Fibroblast of lung (primary cell): ENCODE measurements around the gene DOCK4. TPM values are rescaled to one million over a fixed set of nuclear protein-coding genes. Genes with fewer than 3 reads are reported as not detected.

Source experiments
- DNase-seq, 2 donors: peaks; one replicate each; pipeline versions ENCODE4 v3.0.0 to v3.0.0-alpha.2; 2010; ENCODE audit warnings: low read depth in 2 of 2
- H2AFZ ChIP-seq: 2 replicates; pipeline ENCODE4 v1.5.1; 2012; ENCODE audit warnings: low read length, control low read depth, inconsistent platforms
- H3K27ac ChIP-seq: 2 replicates; pipeline ENCODE4 v1.5.1; 2011; ENCODE audit warnings: low read length, control low read depth; ENCODE audit not compliant: insufficient read depth
- H3K27me3 ChIP-seq: 2 replicates; pipeline ENCODE4 v1.5.1; 2011; ENCODE audit warnings: mild to moderate bottlenecking, low read length; ENCODE audit not compliant: control insufficient read depth, insufficient read depth
- H3K36me3 ChIP-seq: 2 replicates; pipeline ENCODE4 v1.5.1; 2011; ENCODE audit warnings: low read length; ENCODE audit not compliant: control insufficient read depth, insufficient read depth
- H3K4me1 ChIP-seq: 2 replicates; pipeline ENCODE4 v1.5.1; 2011; ENCODE audit warnings: low read length; ENCODE audit not compliant: control insufficient read depth, insufficient read depth; ENCODE audit errors: extremely low read depth
- H3K4me2 ChIP-seq: 2 replicates; pipeline ENCODE4 v1.5.1; 2011; ENCODE audit warnings: low read length, control low read depth; ENCODE audit not compliant: insufficient read depth; ENCODE audit errors: extremely low read depth
- H3K4me3 ChIP-seq, 4 experiments: fragments of 200-600 bp in 1 of 4; sonication (generic) in 1 of 4; replicated peaks in 1 of 4; 2 replicates each; pipeline ENCODE4 v1.5.1; 2011 to 2016; ENCODE audit warnings: low read length in 4 of 4, low read depth in 3 of 4, mild to moderate bottlenecking in 3 of 4, control low read depth in 2 of 4, inconsistent platforms in 1 of 4, mixed read lengths in 1 of 4; ENCODE audit not compliant: insufficient read depth in 1 of 4; ENCODE audit errors: control extremely low read depth in 1 of 4
- H3K79me2 ChIP-seq: 2 replicates; pipeline ENCODE4 v1.5.1; 2012; ENCODE audit warnings: mild to moderate bottlenecking, low read length, inconsistent platforms; ENCODE audit not compliant: control insufficient read depth, insufficient read depth
- H3K9ac ChIP-seq: 2 replicates; pipeline ENCODE4 v1.5.1; 2011; ENCODE audit warnings: mild to moderate bottlenecking, low read length, control low read depth; ENCODE audit not compliant: insufficient read depth
- H3K9me3 ChIP-seq: 2 replicates; pipeline ENCODE4 v1.5.1; 2012; ENCODE audit warnings: low read depth, low read length; ENCODE audit not compliant: control insufficient read depth, insufficient read depth
- H4K20me1 ChIP-seq: 2 replicates; pipeline ENCODE4 v1.5.1; 2011; ENCODE audit warnings: low read length; ENCODE audit not compliant: control insufficient read depth, insufficient read depth; ENCODE audit errors: extremely low read depth
- EZH2 ChIP-seq: IDR thresholded peaks from 2 replicates; pipeline ENCODE4 v1.5.1; 2012; ENCODE audit warnings: low read length, control low read depth, mild to moderate bottlenecking; ENCODE audit errors: missing control alignments
- polyA plus RNA-seq, 2 donors: library from polyadenylated mRNA; depleted of rRNA in 1 of 2; stranded (reverse) in 1 of 2; unstranded in 1 of 2; fragments of >200 nt; gene quantifications; 2 replicates each; pipeline ENCODE4 v1.2.1, GENCODE V29; 2011 to 2012; ENCODE audit warnings: missing spikeins in 1 of 2
- total RNA-seq: library from RNA; depleted of rRNA; stranded (reverse); fragments of >200 nt; gene quantifications from 2 replicates; pipeline ENCODE4 v1.2.1, GENCODE V29; 2014
- TF ChIP-seq, protein P1 (sequence below), 2 donors: IDR thresholded peaks in 1 of 2; conservative IDR thresholded peaks in 1 of 2; 1 replicate in 1 of 2; 2 replicates in 1 of 2; pipeline ENCODE4 v1.5.1; 2011 to 2012; ENCODE audit warnings: low read length in 2 of 2, control low read depth in 1 of 2, inconsistent platforms in 1 of 2, low read depth in 1 of 2, mild to moderate bottlenecking in 1 of 2

Gene DOCK4
- total and polyA plus RNA-seq, 2 donors (not counting 1 experiment from before 2014, with no cell fraction given) = 20.8 to 39.3 TPM

DNA sequence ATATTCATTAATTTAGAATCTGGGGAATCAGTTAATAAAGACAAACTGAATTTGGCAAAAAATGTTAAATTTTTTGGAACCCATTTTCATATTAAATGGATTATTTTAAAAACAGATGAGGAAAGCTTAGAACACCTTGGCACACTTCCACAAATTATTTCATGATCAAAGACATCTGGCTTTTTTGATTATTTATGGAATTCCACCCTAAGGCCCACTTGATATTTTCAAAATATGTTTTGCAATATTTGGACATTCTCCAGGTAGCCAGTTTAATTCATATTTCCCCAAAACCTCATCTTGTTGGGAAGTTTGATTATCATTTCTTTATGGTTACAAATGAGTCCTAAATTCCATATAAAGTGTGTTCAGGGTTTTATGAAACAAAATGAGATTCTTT is 129.9 kb downstream of the DOCK4 start:
- TF ChIP-seq, protein P1, sequence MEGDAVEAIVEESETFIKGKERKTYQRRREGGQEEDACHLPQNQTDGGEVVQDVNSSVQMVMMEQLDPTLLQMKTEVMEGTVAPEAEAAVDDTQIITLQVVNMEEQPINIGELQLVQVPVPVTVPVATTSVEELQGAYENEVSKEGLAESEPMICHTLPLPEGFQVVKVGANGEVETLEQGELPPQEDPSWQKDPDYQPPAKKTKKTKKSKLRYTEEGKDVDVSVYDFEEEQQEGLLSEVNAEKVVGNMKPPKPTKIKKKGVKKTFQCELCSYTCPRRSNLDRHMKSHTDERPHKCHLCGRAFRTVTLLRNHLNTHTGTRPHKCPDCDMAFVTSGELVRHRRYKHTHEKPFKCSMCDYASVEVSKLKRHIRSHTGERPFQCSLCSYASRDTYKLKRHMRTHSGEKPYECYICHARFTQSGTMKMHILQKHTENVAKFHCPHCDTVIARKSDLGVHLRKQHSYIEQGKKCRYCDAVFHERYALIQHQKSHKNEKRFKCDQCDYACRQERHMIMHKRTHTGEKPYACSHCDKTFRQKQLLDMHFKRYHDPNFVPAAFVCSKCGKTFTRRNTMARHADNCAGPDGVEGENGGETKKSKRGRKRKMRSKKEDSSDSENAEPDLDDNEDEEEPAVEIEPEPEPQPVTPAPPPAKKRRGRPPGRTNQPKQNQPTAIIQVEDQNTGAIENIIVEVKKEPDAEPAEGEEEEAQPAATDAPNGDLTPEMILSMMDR (conservative IDR thresholded peaks at IDR 0.05 in 1 of 2, IDR thresholded peaks at IDR 0.05 in 1 of 2; ENCODE audit: low read depth in 1 of 2, low read length in 2 of 2) = no peak
- no peak for TF ChIP-seq EZH2
- no peak overlapping the region for H3K9ac ChIP-seq
- peak in 1 of 2 donors; percentile 69 for DNase-seq
- no peaks in the 10 kb centered on the region for H3K9me3 ChIP-seq
- peaks cover 2% of the 10 kb centered on the region for H3K4me1 ChIP-seq
- no peaks in the 10 kb centered on the region for H3K27me3 ChIP-seq
- peaks cover 2% of the 10 kb centered on the region for H3K79me2 ChIP-seq
- H3K36me3 ChIP-seq = no peaks in the 10 kb centered on the region
- H4K20me1 ChIP-seq = no peaks in the 10 kb centered on the region
- H3K4me3 ChIP-seq = no peak overlapping the region
- no peak overlapping the region for H3K4me2 ChIP-seq
- no peak overlapping the region for H3K27ac ChIP-seq
- H2AFZ ChIP-seq = no peak overlapping the region

DNA sequence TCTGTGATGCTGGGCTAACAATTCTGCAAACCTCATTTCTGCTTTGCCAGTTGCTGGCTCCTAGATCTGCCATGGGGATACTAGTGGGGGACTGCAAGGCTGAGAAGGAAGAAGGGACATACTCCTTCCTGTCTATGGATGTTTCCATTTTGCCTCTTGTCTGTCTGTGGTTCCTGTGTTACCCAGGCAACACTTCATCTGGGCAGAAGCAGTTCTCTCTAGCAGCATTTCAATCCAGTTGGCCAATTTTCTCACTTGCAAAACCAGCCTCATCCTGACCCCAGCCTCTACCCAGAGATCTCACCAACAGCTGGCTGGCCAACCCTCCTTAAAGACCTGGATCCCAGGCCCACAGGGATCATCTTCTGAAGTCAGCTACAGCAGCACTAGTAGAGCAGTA is 131.7 kb downstream of the DOCK4 start:
- TF ChIP-seq, protein P1 (conservative IDR thresholded peaks at IDR 0.05 in 1 of 2, IDR thresholded peaks at IDR 0.05 in 1 of 2; ENCODE audit: low read depth in 1 of 2, low read length in 2 of 2) = no peak
- TF ChIP-seq EZH2 = no peak
- H3K4me2 ChIP-seq = no peak overlapping the region
- no peaks in the 10 kb centered on the region for H4K20me1 ChIP-seq
- peaks cover 2% of the 10 kb centered on the region for H3K79me2 ChIP-seq
- no peaks in the 10 kb centered on the region for H3K4me1 ChIP-seq
- H3K36me3 ChIP-seq = no peaks in the 10 kb centered on the region
- no peaks in the 10 kb centered on the region for H3K9me3 ChIP-seq
- no peak overlapping the region for H3K27ac ChIP-seq
- H3K4me3 ChIP-seq = no peak overlapping the region
- H3K27me3 ChIP-seq = no peaks in the 10 kb centered on the region
- DNase-seq = no peak
- no peak overlapping the region for H3K9ac ChIP-seq
- H2AFZ ChIP-seq = no peak overlapping the region

DNA sequence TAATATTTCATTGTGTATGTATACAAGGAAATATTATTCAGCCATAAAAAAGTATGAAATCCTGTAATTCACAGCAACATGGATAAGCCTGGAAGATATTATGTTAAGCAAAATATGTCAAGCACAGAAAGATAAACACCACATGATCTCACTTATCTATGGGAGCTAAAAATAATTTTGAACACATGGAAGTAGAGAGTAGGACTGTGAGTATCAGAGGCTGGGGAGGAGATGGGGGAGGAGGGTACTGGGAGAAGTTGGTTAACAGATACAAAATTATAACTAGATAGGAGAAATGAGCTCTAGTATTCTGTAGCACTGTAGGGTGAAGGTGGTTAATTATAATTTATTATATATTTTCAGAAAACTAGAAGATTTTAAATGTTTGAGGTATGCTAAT is 132.7 kb downstream of the DOCK4 start:
- Histone ChIP-seq H3K9me3 (no peaks in the 10 kb centered on the region), H4K20me1 (no peaks in the 10 kb centered on the region), H3K79me2 (peaks cover 2% of the 10 kb centered on the region), H3K4me1 (no peaks in the 10 kb centered on the region), H3K27me3 (no peaks in the 10 kb centered on the region), H3K36me3 (no peaks in the 10 kb centered on the region), H3K4me3 (no peak overlapping the region), H3K27ac (no peak overlapping the region), H3K9ac (no peak overlapping the region), H2AFZ (no peak overlapping the region), H3K4me2 (no peak overlapping the region)
- TF ChIP-seq, protein P1 (conservative IDR thresholded peaks at IDR 0.05 in 1 of 2, IDR thresholded peaks at IDR 0.05 in 1 of 2; ENCODE audit: low read depth in 1 of 2, low read length in 2 of 2) = no peak
- TF ChIP-seq EZH2 = no peak
- no peak for DNase-seq
